Measurements from ENCODE around the gene NR4A3. TPM values are rescaled to one million over a fixed set of nuclear protein-coding genes. Genes with fewer than 3 reads are reported as not detected.

The NR4A3 gene
- total and polyA plus RNA-seq, 2 of the 13 experiments (the other 11 are each of a cell fraction or from before 2014, with no cell fraction given): 0.02 to 0.09 TPM

DNA sequence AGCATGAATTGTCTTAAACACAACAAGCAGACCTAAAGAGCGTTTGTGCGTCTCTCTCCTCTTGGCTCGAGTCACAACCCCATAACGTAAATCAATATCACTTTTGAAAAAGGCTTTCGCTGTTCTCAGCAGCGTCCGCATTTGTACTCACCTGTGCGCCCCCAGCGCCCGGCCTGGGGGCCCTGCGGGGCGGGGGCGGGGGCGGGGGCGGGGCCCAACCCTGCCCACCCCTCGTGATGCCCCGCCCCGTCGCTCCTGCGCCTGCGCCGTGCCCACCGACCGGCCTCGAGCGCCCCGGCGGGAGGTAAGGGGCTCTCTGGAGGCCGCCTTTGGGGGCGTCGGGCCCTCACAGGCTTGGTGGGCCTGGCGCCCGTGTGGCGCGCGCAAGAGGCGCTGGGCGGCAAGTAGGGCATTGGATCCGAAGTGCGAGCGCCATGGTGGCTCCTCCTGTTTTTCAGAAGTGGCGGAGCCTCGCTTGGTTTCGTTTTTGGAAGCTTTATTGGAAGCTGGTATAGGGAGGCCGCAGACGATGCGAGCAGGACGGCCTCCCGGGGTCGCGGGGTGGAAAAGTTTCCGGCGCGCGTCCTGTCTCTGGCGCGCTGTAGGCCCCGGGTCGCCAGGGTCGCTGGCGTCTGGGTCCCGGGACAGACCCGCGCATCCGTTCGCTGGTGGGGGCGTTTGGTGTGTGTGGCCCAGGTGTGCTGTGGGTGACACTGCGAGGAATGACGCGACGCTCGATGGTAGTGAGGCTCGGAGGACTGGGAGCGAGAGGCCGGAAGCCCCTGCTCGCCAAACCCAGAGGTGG is 84.9 kb downstream of the NR4A3 start, which contains the start of gene STX17 (continued):
- TF ChIP-seq, protein P1, sequence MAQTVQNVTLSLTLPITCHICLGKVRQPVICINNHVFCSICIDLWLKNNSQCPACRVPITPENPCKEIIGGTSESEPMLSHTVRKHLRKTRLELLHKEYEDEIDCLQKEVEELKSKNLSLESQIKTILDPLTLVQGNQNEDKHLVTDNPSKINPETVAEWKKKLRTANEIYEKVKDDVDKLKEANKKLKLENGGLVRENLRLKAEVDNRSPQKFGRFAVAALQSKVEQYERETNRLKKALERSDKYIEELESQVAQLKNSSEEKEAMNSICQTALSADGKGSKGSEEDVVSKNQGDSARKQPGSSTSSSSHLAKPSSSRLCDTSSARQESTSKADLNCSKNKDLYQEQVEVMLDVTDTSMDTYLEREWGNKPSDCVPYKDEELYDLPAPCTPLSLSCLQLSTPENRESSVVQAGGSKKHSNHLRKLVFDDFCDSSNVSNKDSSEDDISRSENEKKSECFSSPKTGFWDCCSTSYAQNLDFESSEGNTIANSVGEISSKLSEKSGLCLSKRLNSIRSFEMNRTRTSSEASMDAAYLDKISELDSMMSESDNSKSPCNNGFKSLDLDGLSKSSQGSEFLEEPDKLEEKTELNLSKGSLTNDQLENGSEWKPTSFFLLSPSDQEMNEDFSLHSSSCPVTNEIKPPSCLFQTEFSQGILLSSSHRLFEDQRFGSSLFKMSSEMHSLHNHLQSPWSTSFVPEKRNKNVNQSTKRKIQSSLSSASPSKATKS (CRISPR knock-in tag; IDR thresholded peaks at IDR 0.05): peak; percentile 78; the same call in 1 of the 2 replicates
- peak; percentile 94 for TF ChIP-seq ZNF687 (CRISPR knock-in tag; IDR thresholded peaks at IDR 0.05)
- TF ChIP-seq EZH2 (conservative IDR thresholded peaks at IDR 0.05; ENCODE audit: low read depth, low read length): no peak
- no peak for TF ChIP-seq ZNF101 (CRISPR knock-in tag; IDR thresholded peaks at IDR 0.05; ENCODE audit: borderline replicate concordance, low read depth)
- peak; percentile 84 for TF ChIP-seq GABPB1 (CRISPR knock-in tag; IDR thresholded peaks at IDR 0.05)
- TF ChIP-seq GTF2F1 (IDR thresholded peaks at IDR 0.05; ENCODE audit: low read length): no peak
- TF ChIP-seq ATF7 (IDR thresholded peaks at IDR 0.05): no peak
- TF ChIP-seq ATF7 (CRISPR knock-in tag; IDR thresholded peaks at IDR 0.05): no peak
- no peak for TF ChIP-seq MIXL1 (CRISPR knock-in tag; IDR thresholded peaks at IDR 0.05)
- TF ChIP-seq HNRNPK (IDR thresholded peaks at IDR 0.05; ENCODE audit: low read depth, low read length, poor library complexity, severe bottlenecking): no peak
- TF ChIP-seq ZNF335 (CRISPR knock-in tag; IDR thresholded peaks at IDR 0.05): 0 out of 2 replicates have a peak, but pooled peaks have one; percentile 28
- no peak for TF ChIP-seq ZNF180 (CRISPR knock-in tag; IDR thresholded peaks at IDR 0.05; ENCODE audit: borderline replicate concordance, low read depth)
- TF ChIP-seq TEAD2 (CRISPR knock-in tag; IDR thresholded peaks at IDR 0.05): no peak
- TF ChIP-seq NR1H2 (CRISPR knock-in tag; IDR thresholded peaks at IDR 0.05; ENCODE audit: borderline replicate concordance, low read depth): peak; percentile 73; the same call in 1 of the 2 replicates
- TF ChIP-seq NONO (IDR thresholded peaks at IDR 0.05): no peak
- peak; percentile 61; the same call in 1 of the 2 replicates for TF ChIP-seq NONO (CRISPR knock-in tag; conservative IDR thresholded peaks at IDR 0.05)
- no peak for TF ChIP-seq HOXA7 (CRISPR knock-in tag; IDR thresholded peaks at IDR 0.05)
- TF ChIP-seq HMGXB4 (CRISPR knock-in tag; IDR thresholded peaks at IDR 0.05; ENCODE audit: borderline replicate concordance in 1 of 2, low read depth in 1 of 2): peak; percentile 77 to 92
- peak; percentile 88 for TF ChIP-seq HOXA5 (CRISPR knock-in tag; IDR thresholded peaks at IDR 0.05)
- TF ChIP-seq ZNF431 (CRISPR knock-in tag; IDR thresholded peaks at IDR 0.05; ENCODE audit: borderline replicate concordance, low read depth): peak; percentile 58; the same call in 1 of the 2 replicates
- TF ChIP-seq ZMYM2 (CRISPR knock-in tag; IDR thresholded peaks at IDR 0.05): no peak
- TF ChIP-seq ZNF891 (CRISPR knock-in tag; IDR thresholded peaks at IDR 0.05): peak; percentile 90

All from HepG2 (cell line).